ENCODE measurements around the gene RBFOX2. TPM values are rescaled to one million over a fixed set of nuclear protein-coding genes. Genes with fewer than 3 reads are reported as not detected.

The RBFOX2 gene
- total RNA-seq, 1 donor from 2014 or later: 200 TPM

GRCh38 chr22:35775339-35775738 is 253.3 kb downstream of the RBFOX2 start:
- peak overlapping the region in 1 of 3 donors; percentile 23 for H3K9ac ChIP-seq (ENCODE audit: low read depth in 1 of 3, low read length in 3 of 3)
- no peak overlapping the region for H3K4me3 ChIP-seq (ENCODE audit: low read length in 3 of 3)
- peaks cover 0 to 2% (median 0%) of the 10 kb centered on the region in 3 donors for H3K36me3 ChIP-seq (ENCODE audit: control insufficient read depth in 3 of 3, insufficient read depth in 3 of 3, low read length in 3 of 3)
- H3K27me3 ChIP-seq (ENCODE audit: control insufficient read depth in 3 of 3, insufficient read depth in 3 of 3, low read length in 3 of 3): no peaks in the 10 kb centered on the region
- H3K4me1 ChIP-seq (ENCODE audit: control insufficient read depth in 3 of 3, insufficient read depth in 3 of 3, low read length in 3 of 3): peaks cover 0 to 3% (median 0%) of the 10 kb centered on the region in 3 donors
- H3K27ac ChIP-seq (ENCODE audit: low read depth, low read length): no peak overlapping the region
- H3K9me3 ChIP-seq (ENCODE audit: control insufficient read depth in 3 of 3, low read length in 3 of 3): no peaks in the 10 kb centered on the region

DNA sequence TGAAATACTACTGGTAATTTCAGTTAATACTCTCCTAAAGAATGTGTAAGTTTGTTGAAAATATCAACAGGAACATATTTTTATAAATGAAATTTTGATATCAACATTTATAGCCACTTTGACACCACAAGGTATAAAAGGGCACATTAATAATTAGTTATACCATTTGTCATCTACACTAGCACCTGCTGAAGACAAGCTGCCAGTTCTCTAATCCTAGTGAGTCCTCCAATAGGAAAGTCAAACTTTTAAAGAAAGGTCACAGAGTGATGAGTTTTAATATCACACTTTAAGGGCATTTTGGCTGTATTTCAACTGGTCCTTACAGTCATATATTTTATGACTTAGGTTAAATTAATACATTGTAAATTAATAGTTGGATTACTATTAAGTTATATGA is 258.6 kb downstream of the RBFOX2 start:
- no peaks in the 10 kb centered on the region for H3K27me3 ChIP-seq (ENCODE audit: control insufficient read depth in 3 of 3, insufficient read depth in 3 of 3, low read length in 3 of 3)
- no peak overlapping the region for H3K9ac ChIP-seq (ENCODE audit: low read depth in 1 of 3, low read length in 3 of 3)
- no peak overlapping the region for H3K27ac ChIP-seq (ENCODE audit: low read depth, low read length)
- no peaks in the 10 kb centered on the region for H3K9me3 ChIP-seq (ENCODE audit: control insufficient read depth in 3 of 3, low read length in 3 of 3)
- peaks cover 0 to 6% (median 3%) of the 10 kb centered on the region in 3 donors for H3K4me1 ChIP-seq (ENCODE audit: control insufficient read depth in 3 of 3, insufficient read depth in 3 of 3, low read length in 3 of 3)
- H3K36me3 ChIP-seq (ENCODE audit: control insufficient read depth in 3 of 3, insufficient read depth in 3 of 3, low read length in 3 of 3): no peaks in the 10 kb centered on the region
- H3K4me3 ChIP-seq (ENCODE audit: low read length in 3 of 3): no peak overlapping the region

GRCh38 chr22:35766654-35767580 is 261.7 kb downstream of the RBFOX2 start:
- Histone ChIP-seq H3K9ac (ENCODE audit: low read depth in 1 of 3, low read length in 3 of 3) (no peak overlapping the region), H3K9me3 (ENCODE audit: control insufficient read depth in 3 of 3, low read length in 3 of 3) (no peaks in the 10 kb centered on the region), H3K27me3 (ENCODE audit: control insufficient read depth in 3 of 3, insufficient read depth in 3 of 3, low read length in 3 of 3) (no peaks in the 10 kb centered on the region), H3K36me3 (ENCODE audit: control insufficient read depth in 3 of 3, insufficient read depth in 3 of 3, low read length in 3 of 3) (peaks cover 0 to 7% (median 2%) of the 10 kb centered on the region in 3 donors), H3K27ac (ENCODE audit: low read depth, low read length) (peak overlapping the region; percentile 16), H3K4me3 (ENCODE audit: low read length in 3 of 3) (no peak overlapping the region), H3K4me1 (ENCODE audit: control insufficient read depth in 3 of 3, insufficient read depth in 3 of 3, low read length in 3 of 3) (peaks cover 0 to 6% (median 3%) of the 10 kb centered on the region in 3 donors)

DNA sequence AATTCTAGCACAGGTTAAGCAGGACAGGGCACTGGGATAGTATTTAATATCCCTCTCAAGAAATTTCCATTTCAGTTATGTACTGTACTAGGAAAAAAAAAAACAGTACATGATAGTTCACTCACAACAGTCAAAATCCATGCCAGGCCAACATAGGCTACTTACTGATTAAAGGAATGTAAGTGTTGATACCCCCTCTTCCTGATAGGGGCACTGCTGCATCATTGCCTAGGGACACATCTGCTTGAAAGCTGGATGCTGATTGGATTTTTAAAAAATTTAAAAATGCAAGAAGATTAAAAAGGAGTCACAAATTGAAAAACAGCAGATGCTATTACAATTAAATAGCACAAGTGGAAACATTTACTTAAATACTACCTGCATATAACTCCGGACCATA is 267.6 kb downstream of the RBFOX2 start:
- no peak overlapping the region for H3K9ac ChIP-seq (ENCODE audit: low read depth in 1 of 3, low read length in 3 of 3)
- no peaks in the 10 kb centered on the region for H3K9me3 ChIP-seq (ENCODE audit: control insufficient read depth in 3 of 3, low read length in 3 of 3)
- no peak overlapping the region for H3K4me3 ChIP-seq (ENCODE audit: low read length in 3 of 3)
- no peaks in the 10 kb centered on the region for H3K4me1 ChIP-seq (ENCODE audit: control insufficient read depth in 3 of 3, insufficient read depth in 3 of 3, low read length in 3 of 3)
- peaks cover 14 to 45% (median 39%) of the 10 kb centered on the region in 3 donors for H3K36me3 ChIP-seq (ENCODE audit: control insufficient read depth in 3 of 3, insufficient read depth in 3 of 3, low read length in 3 of 3)
- no peak overlapping the region for H3K27ac ChIP-seq (ENCODE audit: low read depth, low read length)
- no peaks in the 10 kb centered on the region for H3K27me3 ChIP-seq (ENCODE audit: control insufficient read depth in 3 of 3, insufficient read depth in 3 of 3, low read length in 3 of 3)

- Histone ChIP-seq H3K4me1 (ENCODE audit: control insufficient read depth in 3 of 3, insufficient read depth in 3 of 3, low read length in 3 of 3) (no peaks in the 10 kb centered on the region), H3K27ac (ENCODE audit: low read depth, low read length) (no peak overlapping the region), H3K36me3 (ENCODE audit: control insufficient read depth in 3 of 3, insufficient read depth in 3 of 3, low read length in 3 of 3) (peaks cover 15 to 44% (median 44%) of the 10 kb centered on the region in 3 donors), H3K9me3 (ENCODE audit: control insufficient read depth in 3 of 3, low read length in 3 of 3) (no peaks in the 10 kb centered on the region), H3K9ac (ENCODE audit: low read depth in 1 of 3, low read length in 3 of 3) (no peak overlapping the region), H3K4me3 (ENCODE audit: low read length in 3 of 3) (no peak overlapping the region), H3K27me3 (ENCODE audit: control insufficient read depth in 3 of 3, insufficient read depth in 3 of 3, low read length in 3 of 3) (no peaks in the 10 kb centered on the region)
Observed at GRCh38 chr22:35758394-35758793, 270.2 kb downstream of the RBFOX2 start.

DNA sequence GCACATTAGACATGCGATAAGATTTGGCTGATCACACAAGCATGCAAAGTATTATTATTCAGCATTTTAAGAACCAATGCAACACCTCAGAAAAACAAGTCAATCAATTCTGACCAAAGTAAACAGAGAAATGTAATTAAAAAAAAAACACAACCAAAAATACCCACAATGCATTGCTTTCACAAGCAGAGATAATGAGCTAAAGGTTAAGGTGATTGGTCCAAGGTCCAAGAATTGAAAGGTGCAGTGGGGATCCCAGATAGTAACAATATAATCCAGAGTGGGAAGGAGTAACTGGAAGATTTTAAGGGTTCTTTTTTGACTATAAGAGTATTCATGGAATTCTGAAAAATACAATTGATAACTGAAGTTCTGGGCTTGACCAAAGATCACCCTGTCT is 271.9 kb downstream of the RBFOX2 start:
- no peaks in the 10 kb centered on the region for H3K27me3 ChIP-seq (ENCODE audit: control insufficient read depth in 3 of 3, insufficient read depth in 3 of 3, low read length in 3 of 3)
- no peak overlapping the region for H3K27ac ChIP-seq (ENCODE audit: low read depth, low read length)
- no peaks in the 10 kb centered on the region for H3K9me3 ChIP-seq (ENCODE audit: control insufficient read depth in 3 of 3, low read length in 3 of 3)
- H3K9ac ChIP-seq (ENCODE audit: low read depth in 1 of 3, low read length in 3 of 3): no peak overlapping the region
- peaks cover 19 to 44% (median 38%) of the 10 kb centered on the region in 3 donors for H3K36me3 ChIP-seq (ENCODE audit: control insufficient read depth in 3 of 3, insufficient read depth in 3 of 3, low read length in 3 of 3)
- H3K4me1 ChIP-seq (ENCODE audit: control insufficient read depth in 3 of 3, insufficient read depth in 3 of 3, low read length in 3 of 3): peaks cover 3 to 8% (median 4%) of the 10 kb centered on the region in 3 donors
- H3K4me3 ChIP-seq (ENCODE audit: low read length in 3 of 3): no peak overlapping the region

DNA sequence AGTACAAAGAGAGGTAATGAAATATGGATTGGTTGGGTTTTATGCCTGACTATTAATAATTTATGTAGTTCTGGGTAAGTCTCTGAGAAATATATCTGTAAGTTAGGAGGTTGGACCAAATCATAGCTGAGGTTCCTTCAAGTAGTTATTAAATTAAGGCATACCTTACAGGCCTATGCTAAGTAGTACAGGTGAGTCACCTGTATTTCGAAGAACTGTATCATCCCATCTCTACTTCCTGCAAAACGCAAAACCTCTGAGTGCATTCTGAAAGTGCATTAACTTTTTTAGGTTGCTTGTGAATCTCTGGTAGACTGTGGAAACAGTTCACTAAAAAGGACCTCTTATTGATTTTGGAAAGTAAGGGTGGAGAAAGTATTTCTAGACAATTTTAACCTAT is 273.9 kb downstream of the RBFOX2 start:
- H3K27me3 ChIP-seq (ENCODE audit: control insufficient read depth in 3 of 3, insufficient read depth in 3 of 3, low read length in 3 of 3): no peaks in the 10 kb centered on the region
- H3K36me3 ChIP-seq (ENCODE audit: control insufficient read depth in 3 of 3, insufficient read depth in 3 of 3, low read length in 3 of 3): peaks cover 19 to 35% (median 30%) of the 10 kb centered on the region in 3 donors
- H3K9ac ChIP-seq (ENCODE audit: low read depth in 1 of 3, low read length in 3 of 3): no peak overlapping the region
- H3K27ac ChIP-seq (ENCODE audit: low read depth, low read length): no peak overlapping the region
- H3K9me3 ChIP-seq (ENCODE audit: control insufficient read depth in 3 of 3, low read length in 3 of 3): no peaks in the 10 kb centered on the region
- H3K4me1 ChIP-seq (ENCODE audit: control insufficient read depth in 3 of 3, insufficient read depth in 3 of 3, low read length in 3 of 3): peaks cover 3 to 8% (median 7%) of the 10 kb centered on the region in 3 donors
- no peak overlapping the region for H3K4me3 ChIP-seq (ENCODE audit: low read length in 3 of 3)

GRCh38 chr22:35752863-35753189 is 275.8 kb downstream of the RBFOX2 start:
- Histone ChIP-seq H3K9me3 (ENCODE audit: control insufficient read depth in 3 of 3, low read length in 3 of 3) (no peaks in the 10 kb centered on the region), H3K27me3 (ENCODE audit: control insufficient read depth in 3 of 3, insufficient read depth in 3 of 3, low read length in 3 of 3) (no peaks in the 10 kb centered on the region), H3K4me3 (ENCODE audit: low read length in 3 of 3) (no peak overlapping the region), H3K9ac (ENCODE audit: low read depth in 1 of 3, low read length in 3 of 3) (no peak overlapping the region), H3K36me3 (ENCODE audit: control insufficient read depth in 3 of 3, insufficient read depth in 3 of 3, low read length in 3 of 3) (peaks cover 11 to 16% (median 13%) of the 10 kb centered on the region in 3 donors), H3K27ac (ENCODE audit: low read depth, low read length) (no peak overlapping the region), H3K4me1 (ENCODE audit: control insufficient read depth in 3 of 3, insufficient read depth in 3 of 3, low read length in 3 of 3) (peaks cover 3 to 8% (median 8%) of the 10 kb centered on the region in 3 donors)

GRCh38 chr22:35752006-35752862 is 276.4 kb downstream of the RBFOX2 start:
- Histone ChIP-seq H3K4me3 (ENCODE audit: low read length in 3 of 3) (no peak overlapping the region), H3K27me3 (ENCODE audit: control insufficient read depth in 3 of 3, insufficient read depth in 3 of 3, low read length in 3 of 3) (no peaks in the 10 kb centered on the region), H3K9ac (ENCODE audit: low read depth in 1 of 3, low read length in 3 of 3) (no peak overlapping the region), H3K36me3 (ENCODE audit: control insufficient read depth in 3 of 3, insufficient read depth in 3 of 3, low read length in 3 of 3) (peaks cover 10 to 12% (median 11%) of the 10 kb centered on the region in 3 donors), H3K9me3 (ENCODE audit: control insufficient read depth in 3 of 3, low read length in 3 of 3) (no peaks in the 10 kb centered on the region), H3K27ac (ENCODE audit: low read depth, low read length) (no peak overlapping the region), H3K4me1 (ENCODE audit: control insufficient read depth in 3 of 3, insufficient read depth in 3 of 3, low read length in 3 of 3) (peaks cover 8 to 10% (median 8%) of the 10 kb centered on the region in 3 donors)
